GM23338 (cell line): ENCODE data around the gene CREB3L4. TPM values are rescaled to one million over a fixed set of nuclear protein-coding genes. Genes with fewer than 3 reads are reported as not detected.

ENCODE experiments used
- CREB1 ChIP-seq: fragments of 250-450 bp; sonication (Bioruptor Pico); IDR thresholded peaks from 2 replicates; pipeline ENCODE4 v1.5.0; 2020; ENCODE audit warnings: low read depth, mild to moderate bottlenecking, moderate library complexity
- ETS1 ChIP-seq: IDR thresholded peaks from 2 replicates; pipeline ENCODE4 v1.6.1; 2016; ENCODE audit warnings: antibody characterized with exemption
- JUNB ChIP-seq: IDR thresholded peaks from one replicate; pipeline ENCODE4 v1.6.1; 2016; ENCODE audit warnings: antibody characterized with exemption; ENCODE audit not compliant: unreplicated experiment
- REST ChIP-seq: IDR thresholded peaks from one replicate; pipeline ENCODE4 v1.6.1; 2018; ENCODE audit warnings: antibody characterized with exemption; ENCODE audit not compliant: unreplicated experiment
- STAT1 ChIP-seq: IDR thresholded peaks from one replicate; pipeline ENCODE4 v1.6.1; 2016; ENCODE audit warnings: antibody characterized with exemption; ENCODE audit not compliant: unreplicated experiment
- ZNF331 ChIP-seq: fragments of 250-450 bp; sonication (Bioruptor Pico); IDR thresholded peaks from 2 replicates; pipeline ENCODE4 v1.5.0; 2020; ENCODE audit warnings: low read depth, mild to moderate bottlenecking, moderate library complexity
- ZNF462 ChIP-seq: fragments of 250-450 bp; sonication (Bioruptor Pico); IDR thresholded peaks from 2 replicates; pipeline ENCODE4 v1.5.0; 2020; ENCODE audit warnings: mild to moderate bottlenecking, moderate library complexity
- polyA plus RNA-seq: library from polyadenylated mRNA; unstranded; fragments of >200 nt; fragmentation: Nextera tagmentation; extraction: Ambion mirVana; gene quantifications from 2 replicates; pipeline ENCODE4 v1.2.1, GENCODE V29; 2016
- total RNA-seq: library from RNA; depleted of rRNA; stranded (reverse); fragments of >200 nt; shearing (Covaris generic); gene quantifications from 2 replicates; pipeline ENCODE4 v1.2.3, GENCODE V29; 2014

The CREB3L4 gene
- total and polyA plus RNA-seq, 2 experiments from 2014 or later: 19.3 to 26.8 TPM

GRCh38 chr1:153987621-153988020 is 19.9 kb downstream of the CREB3L4 start (continued):
- TF ChIP-seq ZNF462 (no peak), ETS1 (no peak), REST (no peak), JUNB (no peak), STAT1 (no peak), ZNF331 (CRISPR knock-in tag) (no peak), CREB1 (CRISPR knock-in tag) (no peak)
